WTC11 (cell line): ENCODE measurements around the gene C19orf73.

Experiments used
- CREB1 ChIP-seq: sonication (generic); formaldehyde crosslinking; IDR thresholded peaks from 2 replicates; pipeline ENCODE4 v1.8.0; 2023; ENCODE audit warnings: mild to moderate bottlenecking, missing genetic modification reagents
- ETV6 ChIP-seq: sonication (generic); formaldehyde crosslinking; IDR thresholded peaks from 2 replicates; pipeline ENCODE4 v1.8.1; 2022; ENCODE audit warnings: mild to moderate bottlenecking, missing genetic modification reagents
- FOXK1 ChIP-seq: sonication (generic); formaldehyde crosslinking; IDR thresholded peaks from 2 replicates; pipeline ENCODE4 v1.8.0; 2022; ENCODE audit warnings: mild to moderate bottlenecking, moderate library complexity, missing genetic modification reagents
- NR3C1 ChIP-seq: sonication (generic); formaldehyde crosslinking; conservative IDR thresholded peaks from 2 replicates; pipeline ENCODE4 v1.8.1; 2023; ENCODE audit warnings: low read depth, mild to moderate bottlenecking, missing genetic modification reagents
- SP1 ChIP-seq: sonication (generic); formaldehyde crosslinking; conservative IDR thresholded peaks from 2 replicates; pipeline ENCODE4 v1.8.1; 2022; ENCODE audit warnings: missing genetic modification reagents
- ZNF121 ChIP-seq: sonication (generic); formaldehyde crosslinking; IDR thresholded peaks from 2 replicates; pipeline ENCODE4 v1.8.0; 2023; ENCODE audit warnings: missing genetic modification reagents
- ZNF317 ChIP-seq: sonication (generic); formaldehyde crosslinking; IDR thresholded peaks from 2 replicates; pipeline ENCODE4 v1.8.1; 2023; ENCODE audit warnings: low read depth, mild to moderate bottlenecking, moderate library complexity, missing genetic modification reagents, borderline replicate concordance
- TF ChIP-seq, protein P1 (sequence below): fragments of 200-600 bp; IDR thresholded peaks from 2 replicates; pipeline ENCODE4 v1.8.0; 2022; ENCODE audit warnings: antibody characterized with exemption
- TF ChIP-seq, protein P2 (sequence below): sonication (generic); formaldehyde crosslinking; IDR thresholded peaks from 2 replicates; pipeline ENCODE4 v1.8.1; 2023; ENCODE audit warnings: mild to moderate bottlenecking, missing genetic modification reagents, borderline replicate concordance
- TF ChIP-seq, protein P3 (sequence below): sonication (generic); formaldehyde crosslinking; IDR thresholded peaks from 2 replicates; pipeline ENCODE4 v1.8.1; 2023; ENCODE audit warnings: mild to moderate bottlenecking, missing genetic modification reagents, moderate library complexity

DNA sequence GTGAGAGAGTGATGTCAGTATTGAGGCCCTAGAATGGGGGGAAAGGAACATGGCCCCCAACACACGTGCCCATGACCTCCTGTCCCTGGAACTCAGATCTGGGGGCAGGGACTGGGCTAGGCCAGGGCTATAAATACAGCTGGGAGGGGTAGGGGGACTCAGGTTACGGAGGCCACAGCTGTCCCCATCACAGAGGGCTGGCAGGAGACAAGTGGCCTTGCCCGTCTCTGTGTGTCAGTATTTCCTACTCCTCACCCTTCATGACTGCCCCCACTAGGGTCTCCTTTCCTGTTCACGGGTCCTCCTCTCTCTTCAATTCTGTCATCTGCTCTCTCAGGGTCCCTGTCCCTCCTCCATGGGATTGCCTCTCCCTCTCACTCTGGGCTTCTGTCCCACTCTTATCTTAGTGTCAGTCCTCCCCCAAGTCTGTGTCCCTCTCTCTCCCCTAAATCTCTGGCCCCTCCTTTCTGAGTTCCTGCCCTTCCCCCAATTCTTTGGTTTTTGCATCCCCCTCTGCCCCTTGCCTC is 36.9 kb upstream of the C19orf73 start:
- no peak for TF ChIP-seq SP1 (CRISPR knock-in tag)
- TF ChIP-seq, protein P1, sequence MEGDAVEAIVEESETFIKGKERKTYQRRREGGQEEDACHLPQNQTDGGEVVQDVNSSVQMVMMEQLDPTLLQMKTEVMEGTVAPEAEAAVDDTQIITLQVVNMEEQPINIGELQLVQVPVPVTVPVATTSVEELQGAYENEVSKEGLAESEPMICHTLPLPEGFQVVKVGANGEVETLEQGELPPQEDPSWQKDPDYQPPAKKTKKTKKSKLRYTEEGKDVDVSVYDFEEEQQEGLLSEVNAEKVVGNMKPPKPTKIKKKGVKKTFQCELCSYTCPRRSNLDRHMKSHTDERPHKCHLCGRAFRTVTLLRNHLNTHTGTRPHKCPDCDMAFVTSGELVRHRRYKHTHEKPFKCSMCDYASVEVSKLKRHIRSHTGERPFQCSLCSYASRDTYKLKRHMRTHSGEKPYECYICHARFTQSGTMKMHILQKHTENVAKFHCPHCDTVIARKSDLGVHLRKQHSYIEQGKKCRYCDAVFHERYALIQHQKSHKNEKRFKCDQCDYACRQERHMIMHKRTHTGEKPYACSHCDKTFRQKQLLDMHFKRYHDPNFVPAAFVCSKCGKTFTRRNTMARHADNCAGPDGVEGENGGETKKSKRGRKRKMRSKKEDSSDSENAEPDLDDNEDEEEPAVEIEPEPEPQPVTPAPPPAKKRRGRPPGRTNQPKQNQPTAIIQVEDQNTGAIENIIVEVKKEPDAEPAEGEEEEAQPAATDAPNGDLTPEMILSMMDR, result no peak
- no peak for TF ChIP-seq ETV6 (CRISPR knock-in tag)
- no peak for TF ChIP-seq CREB1 (CRISPR knock-in tag)
- TF ChIP-seq, protein P2, sequence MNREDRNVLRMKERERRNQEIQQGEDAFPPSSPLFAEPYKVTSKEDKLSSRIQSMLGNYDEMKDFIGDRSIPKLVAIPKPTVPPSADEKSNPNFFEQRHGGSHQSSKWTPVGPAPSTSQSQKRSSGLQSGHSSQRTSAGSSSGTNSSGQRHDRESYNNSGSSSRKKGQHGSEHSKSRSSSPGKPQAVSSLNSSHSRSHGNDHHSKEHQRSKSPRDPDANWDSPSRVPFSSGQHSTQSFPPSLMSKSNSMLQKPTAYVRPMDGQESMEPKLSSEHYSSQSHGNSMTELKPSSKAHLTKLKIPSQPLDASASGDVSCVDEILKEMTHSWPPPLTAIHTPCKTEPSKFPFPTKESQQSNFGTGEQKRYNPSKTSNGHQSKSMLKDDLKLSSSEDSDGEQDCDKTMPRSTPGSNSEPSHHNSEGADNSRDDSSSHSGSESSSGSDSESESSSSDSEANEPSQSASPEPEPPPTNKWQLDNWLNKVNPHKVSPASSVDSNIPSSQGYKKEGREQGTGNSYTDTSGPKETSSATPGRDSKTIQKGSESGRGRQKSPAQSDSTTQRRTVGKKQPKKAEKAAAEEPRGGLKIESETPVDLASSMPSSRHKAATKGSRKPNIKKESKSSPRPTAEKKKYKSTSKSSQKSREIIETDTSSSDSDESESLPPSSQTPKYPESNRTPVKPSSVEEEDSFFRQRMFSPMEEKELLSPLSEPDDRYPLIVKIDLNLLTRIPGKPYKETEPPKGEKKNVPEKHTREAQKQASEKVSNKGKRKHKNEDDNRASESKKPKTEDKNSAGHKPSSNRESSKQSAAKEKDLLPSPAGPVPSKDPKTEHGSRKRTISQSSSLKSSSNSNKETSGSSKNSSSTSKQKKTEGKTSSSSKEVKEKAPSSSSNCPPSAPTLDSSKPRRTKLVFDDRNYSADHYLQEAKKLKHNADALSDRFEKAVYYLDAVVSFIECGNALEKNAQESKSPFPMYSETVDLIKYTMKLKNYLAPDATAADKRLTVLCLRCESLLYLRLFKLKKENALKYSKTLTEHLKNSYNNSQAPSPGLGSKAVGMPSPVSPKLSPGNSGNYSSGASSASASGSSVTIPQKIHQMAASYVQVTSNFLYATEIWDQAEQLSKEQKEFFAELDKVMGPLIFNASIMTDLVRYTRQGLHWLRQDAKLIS (CRISPR knock-in tag), result no peak
- TF ChIP-seq, protein P3, sequence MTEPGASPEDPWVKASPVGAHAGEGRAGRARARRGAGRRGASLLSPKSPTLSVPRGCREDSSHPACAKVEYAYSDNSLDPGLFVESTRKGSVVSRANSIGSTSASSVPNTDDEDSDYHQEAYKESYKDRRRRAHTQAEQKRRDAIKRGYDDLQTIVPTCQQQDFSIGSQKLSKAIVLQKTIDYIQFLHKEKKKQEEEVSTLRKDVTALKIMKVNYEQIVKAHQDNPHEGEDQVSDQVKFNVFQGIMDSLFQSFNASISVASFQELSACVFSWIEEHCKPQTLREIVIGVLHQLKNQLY (CRISPR knock-in tag), result no peak
- TF ChIP-seq FOXK1 (CRISPR knock-in tag), result no peak
- TF ChIP-seq NR3C1 (CRISPR knock-in tag), result no peak
- TF ChIP-seq ZNF317, result no peak
- TF ChIP-seq ZNF121 (CRISPR knock-in tag), result no peak
